HepG2 (cell line): Measurements from ENCODE around the gene IQSEC1. TPM values are rescaled to one million over a fixed set of nuclear protein-coding genes. Genes with fewer than 3 reads are reported as not detected.

Experiments
- ATAC-seq: fragments of 200-7000 bp; cut with Tn5 transposase; 3 replicates; pipeline ENCODE4 v1.9.1; 2020; ENCODE audit warnings: mild to moderate bottlenecking, moderate library complexity
- BruUV-seq: library from RNA; stranded (reverse); fragments of 400-500 nt; replicated peaks from 2 replicates; lab custom pipeline; 2021; lab: Mats Ljungman, UMichigan
- CTCF ChIA-PET: fragments of 300-600 bp; formaldehyde crosslinking; extraction: SDS; loops from one replicate; lab custom pipeline; 2021; ENCODE audit warnings: low total read pairs, inconsistent platforms, low intra/inter-chr PET ratio; lab: Yijun Ruan, JAX
- POLR2A ChIA-PET: fragments of 350-600 bp; sonication (Branson Sonifier 250); formaldehyde crosslinking; loops from one replicate; lab custom pipeline; 2020; ENCODE audit warnings: antibody characterized with exemption, inconsistent platforms; lab: Yijun Ruan, JAX
- DNase-seq: peaks from one replicate; pipeline ENCODE4 v3.0.0-alpha.2; 2015; ENCODE audit warnings: low spot score
- FAIRE-seq: peaks from 3 replicates; lab custom pipeline; 2011; peaks lifted over from hg19 to GRCh38; lab: Jason Lieb, UNC
- H2AFZ ChIP-seq: one replicate; pipeline ENCODE4 v1.6.1; 2011; ENCODE audit warnings: low read length, inconsistent platforms
- H3K27ac ChIP-seq: fragments of 300-600 bp; 3 replicates; pipeline ENCODE4 v1.8.0; 2011; ENCODE audit warnings: mixed run types, mild to moderate bottlenecking, mixed read lengths, low read length, inconsistent platforms; ENCODE audit not compliant: insufficient read depth; ENCODE audit errors: extremely low read length
- H3K27me3 ChIP-seq, 2 experiments: fragments of 200-600 bp in 1 of 2; 2 replicates in 1 of 2; 3 replicates in 1 of 2; pipeline versions ENCODE4 v1.6.0 to v1.8.0; 2011; ENCODE audit warnings: low read length in 2 of 2, mild to moderate bottlenecking in 2 of 2, moderate library complexity in 2 of 2, inconsistent platforms in 1 of 2; ENCODE audit not compliant: insufficient read depth in 2 of 2, control insufficient read depth in 1 of 2
- H3K36me3 ChIP-seq, 2 experiments: fragments of 200-600 bp in 1 of 2; replicated peaks in 1 of 2; 2 replicates in 1 of 2; 3 replicates in 1 of 2; pipeline versions ENCODE4 v1.5.1 to v1.8.0; 2011; ENCODE audit warnings: low read length in 2 of 2, inconsistent platforms in 1 of 2; ENCODE audit not compliant: insufficient read depth in 2 of 2, control insufficient read depth in 1 of 2
- H3K4me1 ChIP-seq: 2 replicates; pipeline ENCODE4 v1.5.1; 2012; ENCODE audit warnings: low read length, inconsistent platforms; ENCODE audit not compliant: insufficient read depth
- H3K4me2 ChIP-seq: 2 replicates; pipeline ENCODE4 v1.6.0; 2011; ENCODE audit warnings: low read depth, low read length, inconsistent platforms
- H3K4me3 ChIP-seq, 3 experiments: fragments of 200-600 bp in 1 of 3; sonication (generic), shearing (Covaris generic) in 1 of 3; replicated peaks in 1 of 3; 2 replicates each; pipeline ENCODE4 v1.5.1; 2011 to 2016; ENCODE audit warnings: low read length in 3 of 3, inconsistent platforms in 2 of 3, low read depth in 2 of 3, mild to moderate bottlenecking in 2 of 3, control low read depth in 1 of 3, mixed read lengths in 1 of 3; ENCODE audit not compliant: insufficient read depth in 1 of 3
- H3K79me2 ChIP-seq: one replicate; pipeline ENCODE4 v1.6.1; 2011; ENCODE audit warnings: low read length, inconsistent platforms; ENCODE audit not compliant: insufficient read depth
- H3K9ac ChIP-seq: 2 replicates; pipeline ENCODE4 v1.6.0; 2011; ENCODE audit warnings: mild to moderate bottlenecking, low read depth, low read length, inconsistent platforms; ENCODE audit not compliant: insufficient read depth
- H3K9me3 ChIP-seq: 2 replicates; pipeline ENCODE4 v1.5.1; 2012; ENCODE audit warnings: mild to moderate bottlenecking, low read length
- H4K20me1 ChIP-seq: 2 replicates; pipeline ENCODE4 v1.6.0; 2011; ENCODE audit warnings: inconsistent platforms, mild to moderate bottlenecking, low read length, moderate library complexity; ENCODE audit not compliant: insufficient read depth
- PATZ1 ChIP-seq: sonication (generic); formaldehyde crosslinking; IDR thresholded peaks from 2 replicates; pipeline ENCODE4 v1.4.0; 2020; ENCODE audit warnings: missing genetic modification reagents
- SIX4 ChIP-seq: sonication (generic); formaldehyde crosslinking; IDR thresholded peaks from 2 replicates; pipeline ENCODE4 v1.4.0; 2020; ENCODE audit warnings: missing genetic modification reagents
- TBX2 ChIP-seq: sonication (generic); formaldehyde crosslinking; IDR thresholded peaks from 2 replicates; pipeline ENCODE4 v1.5.0; 2020; ENCODE audit warnings: missing genetic modification reagents, mild to moderate bottlenecking, borderline replicate concordance
- TBX3 ChIP-seq: fragments of 450-650 bp; IDR thresholded peaks from 2 replicates; pipeline ENCODE4 v1.6.1; 2017; ENCODE audit warnings: antibody characterized with exemption, mild to moderate bottlenecking, inconsistent platforms, borderline replicate concordance
- ZBTB33 ChIP-seq: sonication (generic); formaldehyde crosslinking; IDR thresholded peaks from 2 replicates; pipeline ENCODE4 v1.4.0; 2020; ENCODE audit warnings: missing genetic modification reagents
- ZNF766 ChIP-seq: sonication (generic); formaldehyde crosslinking; IDR thresholded peaks from 2 replicates; pipeline ENCODE4 v1.5.0; 2020; ENCODE audit warnings: missing genetic modification reagents, borderline replicate concordance
- WGBS: methylation state at CpG from one replicate; pipeline ENCODE4 v1.1.6; 2017; ENCODE audit warnings: low lambda C conversion rate; 5-methylcytosine and 5-hydroxymethylcytosine counted together
- in situ Hi-C: cut with HindIII; loops from 2 replicates; pipeline ENCODE4 v1.10.0; 2017; ENCODE audit warnings: low pct_unique_long_range_greater_than_20kb; ENCODE audit not compliant: extremely low pct_ligation_motif_present
- intact Hi-C: fragments of 100-400 bp; cut with micrococcal nuclease; formaldehyde crosslinking; loops from one replicate; pipeline ENCODE4 v1.10.0; 2022; ENCODE audit not compliant: unreplicated experiment
- polyA plus RNA-seq, 8 experiments: library from polyadenylated mRNA; depleted of rRNA in 3 of 8; stranded (reverse) in 7 of 8; unstranded in 1 of 8; fragments of >200 nt; fragmentation: Illumina TruSeq in 4 of 8; extraction: Trizol in 4 of 8; gene quantifications; 2 replicates each; pipeline versions ENCODE4 v1.2.1 to v1.2.3, GENCODE V29; 2011 to 2016; ENCODE audit warnings: low read depth in 4 of 8, missing spikeins in 1 of 8, mixed read lengths in 1 of 8; ENCODE audit not compliant: insufficient read depth in 1 of 8
- total RNA-seq, 5 experiments: library from RNA; depleted of rRNA; stranded (reverse); fragments of >200 nt; fragmentation: Illumina TruSeq; extraction: Trizol; gene quantifications; 2 replicates each; pipeline ENCODE4 v1.2.3, GENCODE V29; 2016; ENCODE audit warnings: low read depth in 1 of 5

Gene IQSEC1
- total and polyA plus RNA-seq, 2 of the 13 experiments (the other 11 are each of a cell fraction or from before 2014, with no cell fraction given), result 17.4 to 20.2 TPM

DNA sequence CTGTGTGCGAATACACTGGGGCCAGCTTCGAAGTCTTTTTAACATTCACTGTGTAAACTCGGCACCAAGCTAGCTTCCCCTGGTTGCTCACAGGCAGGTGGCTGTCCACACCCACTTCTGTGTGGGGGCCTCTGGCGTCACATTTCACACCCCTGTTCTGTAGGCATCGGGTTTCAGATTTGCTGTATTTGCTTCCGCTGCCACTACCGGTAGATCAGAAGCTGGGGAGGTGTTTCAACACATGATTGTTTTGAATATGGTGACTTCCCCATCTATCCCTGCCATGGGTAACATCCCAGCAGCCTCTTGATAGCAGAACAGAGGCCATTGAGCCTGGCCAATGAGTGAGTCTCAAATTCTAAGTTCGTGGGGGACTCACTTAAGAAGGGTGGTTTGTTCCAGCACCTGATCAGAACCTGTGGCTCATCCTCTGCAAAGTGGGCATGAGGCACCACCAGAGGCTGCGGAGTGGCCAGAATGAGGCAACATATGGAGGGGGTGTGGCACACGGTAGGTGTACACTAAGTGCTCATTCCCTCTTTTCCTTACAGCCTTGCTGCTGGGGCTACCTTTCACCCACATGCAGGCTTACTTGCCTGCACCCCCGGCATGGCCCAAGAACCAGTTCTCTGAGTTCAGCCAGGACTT is 61.5 kb downstream of the IQSEC1 start:
- no peaks in the 10 kb centered on the region for H3K9me3 ChIP-seq
- DNase-seq, result peak; percentile 32
- no peaks in the 10 kb centered on the region for H3K79me2 ChIP-seq
- no peak; the same call in 2 of the 3 replicates for ATAC-seq
- no peaks in the 10 kb centered on the region for H3K36me3 ChIP-seq
- peaks cover 8% of the 10 kb centered on the region for H3K4me1 ChIP-seq
- WGBS, result 64% methylated on average over 11 of the region's 11 CpGs
- TF ChIP-seq SIX4 (CRISPR knock-in tag), result peak; percentile 85
- no peak for TF ChIP-seq ZNF766 (CRISPR knock-in tag)
- peak; percentile 60; the same call in 1 of the 2 replicates for TF ChIP-seq TBX2 (CRISPR knock-in tag)
- TF ChIP-seq PATZ1 (CRISPR knock-in tag), result peak; percentile 56
- peak; percentile 53; the same call in 1 of the 2 replicates for TF ChIP-seq ZBTB33 (CRISPR knock-in tag)
- TF ChIP-seq TBX3, result peak; percentile 13; the same call in 1 of the 2 replicates
- no peak for FAIRE-seq
- in situ Hi-C loops (no loop called here), intact Hi-C loops (no loop called here)
- ChIA-PET CTCF (no interaction called here), POLR2A (no interaction called here)
- no TSS peak for BruUV-seq
- H4K20me1 ChIP-seq, result 0 out of 2 replicates have a peak, but pooled peaks cover 4% of the 10 kb centered on the region
- H3K27ac ChIP-seq, result no peak overlapping the region
- H3K27me3 ChIP-seq, result no peaks in the 10 kb centered on the region
- H3K4me3 ChIP-seq, result no peak overlapping the region
- no peak overlapping the region for H3K4me2 ChIP-seq
- no peak overlapping the region for H3K9ac ChIP-seq
- no peak overlapping the region for H2AFZ ChIP-seq
